ENCODE measurements around the gene PBX3. TPM values are rescaled to one million over a fixed set of nuclear protein-coding genes. Genes with fewer than 3 reads are reported as not detected.

The PBX3 gene
- total RNA-seq, 1 experiment from 2014 or later, result 46.0 TPM

GRCh38 chr9:125943831-125944230 is 196.7 kb downstream of the PBX3 start:
- no peaks in the 10 kb centered on the region for H3K9me3 ChIP-seq (ENCODE audit: control insufficient read depth, low read depth, low read length)
- H3K79me1 ChIP-seq (ENCODE audit: insufficient read depth, low read depth, low read length, poor library complexity, severe bottlenecking), result no peaks in the 10 kb centered on the region
- Mint-ChIP-seq H3K27me3 (ENCODE audit: low read depth) (no peaks in the 10 kb centered on the region), H3K36me3 (ENCODE audit: insufficient read depth in 1 of 3, low read depth in 3 of 3) (peaks cover 25 to 44% (median 38%) of the 10 kb centered on the region in 3 experiments), H3K9me3 (peaks cover 13 to 16% of the 10 kb centered on the region in 2 experiments), H3K27ac (no peak overlapping the region; a peak in 1 of 7 replicates), H3K4me3 (no peak overlapping the region), H3K4me1 (peaks cover 1 to 2% of the 10 kb centered on the region in 2 experiments; a peak in 2 of 4 replicates)
- H4K91ac ChIP-seq (ENCODE audit: insufficient read length, low read depth, low read length), result no peak overlapping the region
- no peaks in the 10 kb centered on the region for H3K27me3 ChIP-seq (ENCODE audit: insufficient read depth, low read length)
- WGBS (ENCODE audit: extremely low coverage, insufficient read length, low lambda C conversion rate), result no CpG with 5 or more reads among the region's 2 CpGs
- no peak overlapping the region for H3K14ac ChIP-seq (ENCODE audit: insufficient read depth, low read length)
- H2BK15ac ChIP-seq (ENCODE audit: low read depth, low read length), result no peak overlapping the region
- H2BK120ac ChIP-seq (ENCODE audit: low read depth, low read length, poor library complexity, severe bottlenecking), result no peak overlapping the region
- no peaks in the 10 kb centered on the region for H3K79me2 ChIP-seq (ENCODE audit: insufficient read depth, low read length)
- H2BK12ac ChIP-seq (ENCODE audit: insufficient read length, low read depth, low read length), result no peak overlapping the region
- H4K20me1 ChIP-seq (ENCODE audit: control insufficient read depth, insufficient read depth, insufficient read length), result no peaks in the 10 kb centered on the region
- H3K4ac ChIP-seq (ENCODE audit: low read depth, low read length), result no peak overlapping the region
- H3K23ac ChIP-seq (ENCODE audit: insufficient read length, low read depth, low read length), result no peak overlapping the region
- no peak overlapping the region for H2BK20ac ChIP-seq (ENCODE audit: low read depth, low read length, poor library complexity, severe bottlenecking)
- H3K56ac ChIP-seq (ENCODE audit: insufficient read length, low read depth, low read length), result no peak overlapping the region
- H2AK5ac ChIP-seq (ENCODE audit: insufficient read length, low read length), result no peak overlapping the region
- no peak overlapping the region for H3T11ph ChIP-seq (ENCODE audit: low read length)
- H2AFZ ChIP-seq (ENCODE audit: low read length), result no peak overlapping the region
- no peak overlapping the region for H3K27ac ChIP-seq (ENCODE audit: insufficient read length, low read depth, low read length)
- H3K4me2 ChIP-seq (ENCODE audit: insufficient read depth, insufficient read length, low read length), result no peak overlapping the region
- no peak overlapping the region for H2BK5ac ChIP-seq (ENCODE audit: insufficient read length, low read length)
- no peak overlapping the region for H4K5ac ChIP-seq (ENCODE audit: insufficient read length, low read depth, low read length)
- DNase-seq, result no peak
- H3K23me2 ChIP-seq (ENCODE audit: insufficient read length, low read depth, low read length, poor library complexity, severe bottlenecking), result no peaks in the 10 kb centered on the region
- H3K4me1 ChIP-seq (ENCODE audit: insufficient read depth, low read length), result no peaks in the 10 kb centered on the region
- H4K8ac ChIP-seq (replicated peaks; ENCODE audit: insufficient read length, low read depth, low read length), result no peak overlapping the region
- H3K18ac ChIP-seq (ENCODE audit: insufficient read length, low read depth, low read length), result no peak overlapping the region
- no peak overlapping the region for H3K9ac ChIP-seq (ENCODE audit: extremely low read depth, insufficient read length, low read length)
- no peak for TF ChIP-seq CTCF (conservative IDR thresholded peaks at IDR 0.05)
